Keratinocyte (primary cell): ENCODE results near the gene CACNB2. TPM values are rescaled to one million over a fixed set of nuclear protein-coding genes. Genes with fewer than 3 reads are reported as not detected.

ENCODE experiments used
- DNase-seq: peaks from one replicate; pipeline ENCODE4 v3.0.0-alpha.2; 2011; ENCODE audit warnings: low read depth, missing footprints, low spot score
- FAIRE-seq: peaks from 2 replicates; lab custom pipeline; 2011; peaks lifted over from hg19 to GRCh38; lab: Jason Lieb, UNC
- H2AFZ ChIP-seq: 2 replicates; pipeline ENCODE4 v1.6.0; 2012; ENCODE audit warnings: low read length, control low read depth, inconsistent platforms; ENCODE audit not compliant: control insufficient read depth
- H3K27ac ChIP-seq: 2 replicates; pipeline ENCODE4 v1.5.1; 2011; ENCODE audit warnings: low read length; ENCODE audit not compliant: control insufficient read depth, insufficient read depth
- H3K27me3 ChIP-seq: 3 replicates; pipeline ENCODE4 v1.6.0; 2011; ENCODE audit warnings: low read length; ENCODE audit not compliant: control insufficient read depth, insufficient read depth; ENCODE audit errors: extremely low read depth
- H3K36me3 ChIP-seq, 2 experiments: 2 replicates in 1 of 2; 3 replicates in 1 of 2; pipeline ENCODE4 v1.5.1; 2011; ENCODE audit warnings: low read length in 2 of 2, mild to moderate bottlenecking in 1 of 2; ENCODE audit not compliant: control insufficient read depth in 2 of 2, insufficient read depth in 2 of 2; ENCODE audit errors: extremely low read depth in 1 of 2
- H3K4me1 ChIP-seq: 3 replicates; pipeline ENCODE4 v1.5.1; 2011; ENCODE audit warnings: low read length; ENCODE audit not compliant: control insufficient read depth, insufficient read depth; ENCODE audit errors: extremely low read depth
- H3K4me2 ChIP-seq: 3 replicates; pipeline ENCODE4 v1.6.0; 2011; ENCODE audit warnings: low read depth, low read length; ENCODE audit not compliant: control insufficient read depth, insufficient read depth; ENCODE audit errors: extremely low read depth
- H3K4me3 ChIP-seq, 3 experiments: fragments of 200-600 bp in 1 of 3; sonication (generic) in 1 of 3; 2 replicates in 2 of 3; 3 replicates in 1 of 3; pipeline ENCODE4 v1.5.1; 2011 to 2016; ENCODE audit warnings: low read length in 3 of 3, mild to moderate bottlenecking in 3 of 3, control low read depth in 2 of 3, inconsistent platforms in 1 of 3, low read depth in 1 of 3, mixed read lengths in 1 of 3, mixed run types in 1 of 3, moderate library complexity in 1 of 3; ENCODE audit not compliant: control insufficient read depth in 2 of 3, insufficient read depth in 2 of 3; ENCODE audit errors: extremely low read depth in 1 of 3
- H3K79me2 ChIP-seq: 2 replicates; pipeline ENCODE4 v1.6.0; 2012; ENCODE audit warnings: low read length; ENCODE audit not compliant: control insufficient read depth, insufficient read depth
- H3K9ac ChIP-seq: 3 replicates; pipeline ENCODE4 v1.6.0; 2011; ENCODE audit warnings: low read length; ENCODE audit not compliant: control insufficient read depth, insufficient read depth; ENCODE audit errors: extremely low read depth
- H3K9me1 ChIP-seq: 3 replicates; pipeline ENCODE4 v1.6.0; 2011; ENCODE audit warnings: low read length; ENCODE audit not compliant: control insufficient read depth, insufficient read depth; ENCODE audit errors: extremely low read depth
- H3K9me3 ChIP-seq: 2 replicates; pipeline ENCODE4 v1.5.1; 2012; ENCODE audit warnings: low read depth, low read length; ENCODE audit not compliant: control insufficient read depth
- H4K20me1 ChIP-seq: 3 replicates; pipeline ENCODE4 v1.6.0; 2011; ENCODE audit warnings: low read length; ENCODE audit not compliant: control insufficient read depth, insufficient read depth; ENCODE audit errors: extremely low read depth
- EZH2 ChIP-seq: IDR thresholded peaks from one replicate; pipeline ENCODE4 v1.6.1; 2012; ENCODE audit warnings: inconsistent platforms, mild to moderate bottlenecking, low read length, moderate library complexity
- dilution Hi-C: fragments of 300-500 bp; cut with MboI; formaldehyde crosslinking; loops from one replicate; pipeline ENCODE4 v1.7.0; 2020; ENCODE audit warnings: low sequenced_read_pairs; ENCODE audit not compliant: extremely low pct_ligation_motif_present
- polyA plus RNA-seq, 5 experiments: library from polyadenylated mRNA; depleted of rRNA in 3 of 5; stranded (reverse) in 3 of 5; stranded (forward) in 1 of 5; unstranded in 1 of 5; fragments of >200 nt; gene quantifications; 1 replicate in 1 of 5; 2 replicates in 3 of 5; 3 replicates in 1 of 5; pipeline versions ENCODE4 v1.2.1 to v1.2.3, GENCODE V29; 2011 to 2012; ENCODE audit warnings: missing spikeins in 2 of 5, low read depth in 1 of 5, low replicate concordance in 1 of 5
- TF ChIP-seq, protein P1 (sequence below), 3 experiments: IDR thresholded peaks in 1 of 3; conservative IDR thresholded peaks in 1 of 3; optimal IDR thresholded peaks in 1 of 3; 2 replicates in 2 of 3; 3 replicates in 1 of 3; pipeline versions ENCODE3 to v1.5.1; 2011; ENCODE audit warnings: low read length in 3 of 3, mild to moderate bottlenecking in 3 of 3, moderate library complexity in 2 of 3, control low read depth in 1 of 3, inconsistent platforms in 1 of 3; ENCODE audit not compliant: insufficient read depth in 2 of 3; ENCODE audit errors: extremely low read depth in 1 of 3

The CACNB2 gene
- polyA plus RNA-seq, 1 donor (not counting 4 experiments of a cell fraction or from before 2014, with no cell fraction given): 0.03 TPM

DNA sequence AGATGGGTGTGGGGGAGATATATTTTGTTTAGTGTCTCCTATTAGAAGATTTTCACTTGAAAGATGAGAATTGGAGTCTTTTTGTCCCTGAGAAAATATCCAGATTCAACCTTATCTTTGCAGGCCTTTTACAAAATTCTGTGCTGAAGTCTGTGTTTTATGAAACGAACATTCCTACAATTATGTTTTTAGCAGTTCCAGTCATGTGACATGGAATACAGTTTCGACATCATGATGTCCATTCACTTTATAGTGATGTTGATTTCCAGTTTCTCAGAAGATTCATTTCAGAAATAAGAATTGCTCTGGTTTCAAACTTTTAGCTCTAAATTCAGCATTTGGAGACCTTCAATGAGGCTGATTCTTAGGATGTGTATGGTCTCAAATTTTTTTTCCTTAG, 54.4 kb downstream of the CACNB2 start:
- H3K79me2 ChIP-seq: no peaks in the 10 kb centered on the region
- H3K27ac ChIP-seq: no peak overlapping the region
- no peaks in the 10 kb centered on the region for H3K9me3 ChIP-seq
- no peak overlapping the region for H3K4me3 ChIP-seq
- FAIRE-seq: no peak
- DNase-seq: no peak
- no peaks in the 10 kb centered on the region for H3K9me1 ChIP-seq
- H3K9ac ChIP-seq: no peak overlapping the region
- H3K27me3 ChIP-seq: no peaks in the 10 kb centered on the region
- H2AFZ ChIP-seq: no peak overlapping the region
- dilution Hi-C loops: no loop called here
- no peak for TF ChIP-seq EZH2
- TF ChIP-seq, protein P1, sequence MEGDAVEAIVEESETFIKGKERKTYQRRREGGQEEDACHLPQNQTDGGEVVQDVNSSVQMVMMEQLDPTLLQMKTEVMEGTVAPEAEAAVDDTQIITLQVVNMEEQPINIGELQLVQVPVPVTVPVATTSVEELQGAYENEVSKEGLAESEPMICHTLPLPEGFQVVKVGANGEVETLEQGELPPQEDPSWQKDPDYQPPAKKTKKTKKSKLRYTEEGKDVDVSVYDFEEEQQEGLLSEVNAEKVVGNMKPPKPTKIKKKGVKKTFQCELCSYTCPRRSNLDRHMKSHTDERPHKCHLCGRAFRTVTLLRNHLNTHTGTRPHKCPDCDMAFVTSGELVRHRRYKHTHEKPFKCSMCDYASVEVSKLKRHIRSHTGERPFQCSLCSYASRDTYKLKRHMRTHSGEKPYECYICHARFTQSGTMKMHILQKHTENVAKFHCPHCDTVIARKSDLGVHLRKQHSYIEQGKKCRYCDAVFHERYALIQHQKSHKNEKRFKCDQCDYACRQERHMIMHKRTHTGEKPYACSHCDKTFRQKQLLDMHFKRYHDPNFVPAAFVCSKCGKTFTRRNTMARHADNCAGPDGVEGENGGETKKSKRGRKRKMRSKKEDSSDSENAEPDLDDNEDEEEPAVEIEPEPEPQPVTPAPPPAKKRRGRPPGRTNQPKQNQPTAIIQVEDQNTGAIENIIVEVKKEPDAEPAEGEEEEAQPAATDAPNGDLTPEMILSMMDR (optimal IDR thresholded peaks at IDR 0.05 in 1 of 3, IDR thresholded peaks at IDR 0.05 in 1 of 3, conservative IDR thresholded peaks at IDR 0.05 in 1 of 3; ENCODE audit: extremely low read depth in 1 of 3, insufficient read depth in 2 of 3, low read length in 3 of 3): no peak
- H3K4me1 ChIP-seq: no peaks in the 10 kb centered on the region
- H3K36me3 ChIP-seq: no peaks in the 10 kb centered on the region
- H4K20me1 ChIP-seq: no peaks in the 10 kb centered on the region
- no peak overlapping the region for H3K4me2 ChIP-seq

- H3K9ac ChIP-seq: no peak overlapping the region
- no peak for DNase-seq
- no peak overlapping the region for H3K4me3 ChIP-seq
- no peak overlapping the region for H2AFZ ChIP-seq
- H4K20me1 ChIP-seq: no peaks in the 10 kb centered on the region
- no peaks in the 10 kb centered on the region for H3K79me2 ChIP-seq
- TF ChIP-seq, protein P1 (optimal IDR thresholded peaks at IDR 0.05 in 1 of 3, IDR thresholded peaks at IDR 0.05 in 1 of 3, conservative IDR thresholded peaks at IDR 0.05 in 1 of 3; ENCODE audit: extremely low read depth in 1 of 3, insufficient read depth in 2 of 3, low read length in 3 of 3): no peak
- TF ChIP-seq EZH2: no peak
- H3K27me3 ChIP-seq: no peaks in the 10 kb centered on the region
- H3K4me2 ChIP-seq: no peak overlapping the region
- H3K9me3 ChIP-seq: no peaks in the 10 kb centered on the region
- no peaks in the 10 kb centered on the region for H3K36me3 ChIP-seq
- no peak overlapping the region for H3K27ac ChIP-seq
- no peaks in the 10 kb centered on the region for H3K4me1 ChIP-seq
- dilution Hi-C loops: no loop called here
- no peaks in the 10 kb centered on the region for H3K9me1 ChIP-seq
- no peak for FAIRE-seq
Measured at GRCh38 chr10:18195060-18195799, 55.0 kb downstream of the CACNB2 start.
